Stimulated activated CD8-positive, alpha-beta memory T cell treated with anti-CD3 and anti-CD28 coated beads, Interleukin-4, amount 100 ng/mL, for 1 hour (primary cell): ENCODE data around the gene IGFBP1.

Experiments used
- DNase-seq, 2 donors: peaks; one replicate each; pipeline ENCODE4 v3.0.0-alpha.2; 2020; ENCODE audit warnings: low read depth in 2 of 2, low spot score in 1 of 2

IGFBP1 gene

GRCh38 chr7:45880433-45880860 lies 7.8 kb upstream of the IGFBP1 start:
- no peak for DNase-seq

- DNase-seq, result no peak
Observed at GRCh38 chr7:45881280-45881758, 7.0 kb upstream of the IGFBP1 start.

GRCh38 chr7:45881759-45882464 lies 6.4 kb upstream of the IGFBP1 start:
- DNase-seq, result no peak

GRCh38 chr7:45882465-45882810 lies 5.8 kb upstream of the IGFBP1 start:
- DNase-seq, result no peak

- no peak for DNase-seq
Observed at GRCh38 chr7:45884136-45884535, 4.2 kb upstream of the IGFBP1 start.

GRCh38 chr7:45885264-45885882 lies 2.9 kb upstream of the IGFBP1 start:
- DNase-seq, result no peak

- no peak for DNase-seq
Observed at GRCh38 chr7:45886931-45887667, 1.2 kb upstream of the IGFBP1 start.

- DNase-seq, result no peak
Observed at GRCh38 chr7:45888993-45889366, 692 bp downstream of the IGFBP1 start.

- DNase-seq, result no peak
Observed at GRCh38 chr7:45889367-45890067, 1.2 kb downstream of the IGFBP1 start.

- no peak for DNase-seq
Observed at GRCh38 chr7:45890125-45890901, 2.0 kb downstream of the IGFBP1 start.

- DNase-seq, result no peak
Observed at GRCh38 chr7:45890902-45891461, 2.7 kb downstream of the IGFBP1 start.

GRCh38 chr7:45891462-45892402 lies 3.4 kb downstream of the IGFBP1 start:
- no peak for DNase-seq

GRCh38 chr7:45892407-45893035 lies 4.2 kb downstream of the IGFBP1 start:
- DNase-seq, result no peak

- DNase-seq, result no peak
Observed at GRCh38 chr7:45893374-45893995, 5.2 kb downstream of the IGFBP1 start.

GRCh38 chr7:45893996-45894664 lies 5.8 kb downstream of the IGFBP1 start:
- no peak for DNase-seq

- no peak for DNase-seq
Observed at GRCh38 chr7:45894665-45895062, 6.4 kb downstream of the IGFBP1 start.

- no peak for DNase-seq
Observed at GRCh38 chr7:45897042-45897690, 8.9 kb downstream of the IGFBP1 start.
